ENCODE measurements around the gene BRCA1.

BRCA1 gene

GRCh38 chr17:43043307-43043706 is 81.9 kb downstream of the BRCA1 start:
- no peak for TF ChIP-seq CTCF (IDR thresholded peaks at IDR 0.05)
- Histone ChIP-seq H3K4me3 (no peak overlapping the region), H3K27ac (no peak overlapping the region)
- DNase-seq (ENCODE audit: low spot score) = no peak

- no peak for TF ChIP-seq CTCF (IDR thresholded peaks at IDR 0.05)
- Histone ChIP-seq H3K27ac (no peak overlapping the region), H3K4me3 (no peak overlapping the region)
- DNase-seq (ENCODE audit: low spot score) = no peak
Observed at GRCh38 chr17:43042025-43042628, 83.0 kb downstream of the BRCA1 start.

GRCh38 chr17:43040655-43041054 is 84.5 kb downstream of the BRCA1 start:
- Histone ChIP-seq H3K27ac (no peak overlapping the region), H3K4me3 (no peak overlapping the region)
- no peak for DNase-seq (ENCODE audit: low spot score)
- no peak for TF ChIP-seq CTCF (IDR thresholded peaks at IDR 0.05)

GRCh38 chr17:43039646-43040045 is 85.5 kb downstream of the BRCA1 start:
- H3K4me3 ChIP-seq = no peak overlapping the region
- no peak for DNase-seq (ENCODE audit: low spot score)
- no peak for TF ChIP-seq CTCF (IDR thresholded peaks at IDR 0.05)
- H3K27ac ChIP-seq = no peak overlapping the region

- no peak overlapping the region for H3K4me3 ChIP-seq
- no peak for TF ChIP-seq CTCF (IDR thresholded peaks at IDR 0.05)
Observed at GRCh38 chr17:43034894-43035293, 90.3 kb downstream of the BRCA1 start.

GRCh38 chr17:43033948-43034881 is 90.9 kb downstream of the BRCA1 start:
- no peak for DNase-seq (ENCODE audit: low spot score)
- H3K4me3 ChIP-seq = no peak overlapping the region
- TF ChIP-seq CTCF (IDR thresholded peaks at IDR 0.05) = no peak
- no peak overlapping the region for H3K27ac ChIP-seq

More at GRCh38 chr17:43034894-43035293, 90.3 kb downstream of the BRCA1 start:
- no peak for DNase-seq (ENCODE audit: low spot score)
- H3K27ac ChIP-seq = no peak overlapping the region

Measured in coronary artery (tissue), 2 donors.